GM18867 (cell line): Measurements from ENCODE around the gene IVD.
A peak's percentile ranks its signal among the peaks of the same experiment; 100 is the strongest.

Experiments
- ATAC-seq: cut with Tn5 transposase; IDR thresholded peaks from one replicate; pipeline ENCODE4 v1.9.1; 2021; ENCODE audit warnings: mild to moderate bottlenecking, moderate library complexity; ENCODE audit not compliant: unreplicated experiment

Gene IVD

GRCh38 chr15:40436892-40437751 lies 31.5 kb downstream of the IVD start:
- no peak for ATAC-seq

GRCh38 chr15:40437752-40438687 lies 32.4 kb downstream of the IVD start:
- ATAC-seq: no peak

GRCh38 chr15:40438712-40439111 lies 33.1 kb downstream of the IVD start:
- no peak for ATAC-seq

GRCh38 chr15:40439461-40439959 lies 33.9 kb downstream of the IVD start:
- ATAC-seq: no peak

- ATAC-seq: no peak
These were observed 34.6 kb downstream of the IVD start for GRCh38 chr15:40439960-40440742.

GRCh38 chr15:40440743-40441564 lies 35.4 kb downstream of the IVD start, which contains the start of gene BAHD1:
TSS of gene BAHD1 (plus strand) at chr15:40440953. CDS start at chr15:40458465, 17,512 bp downstream.
- peak; percentile 91 for ATAC-seq

GRCh38 chr15:40441565-40442531 lies 36.3 kb downstream of the IVD start:
- ATAC-seq: no peak

- no peak for ATAC-seq
These were observed 37.7 kb downstream of the IVD start for GRCh38 chr15:40443255-40443654.

- ATAC-seq: no peak
These were observed 38.3 kb downstream of the IVD start for GRCh38 chr15:40443846-40444245.

GRCh38 chr15:40444736-40445135 lies 39.1 kb downstream of the IVD start:
- no peak for ATAC-seq

- no peak for ATAC-seq
These were observed 39.9 kb downstream of the IVD start for GRCh38 chr15:40445421-40445922.

GRCh38 chr15:40446144-40446543 lies 40.5 kb downstream of the IVD start:
- ATAC-seq: no peak

GRCh38 chr15:40448354-40448753 lies 42.8 kb downstream of the IVD start:
- no peak for ATAC-seq

GRCh38 chr15:40449275-40449674 lies 43.7 kb downstream of the IVD start:
- ATAC-seq: no peak

- ATAC-seq: no peak
These were observed 44.5 kb downstream of the IVD start for GRCh38 chr15:40450047-40450446.

- no peak for ATAC-seq
These were observed 46.0 kb downstream of the IVD start for GRCh38 chr15:40451527-40452158.

- no peak for ATAC-seq
These were observed 46.9 kb downstream of the IVD start for GRCh38 chr15:40452296-40453090.
